OCI-LY7 (cell line): Measurements from ENCODE around the gene NBEAL2. TPM values are rescaled to one million over a fixed set of nuclear protein-coding genes. Genes with fewer than 3 reads are reported as not detected.
A peak's percentile ranks its signal among the peaks of the same experiment; 100 is the strongest.

Experiments used
- BruUV-seq: library from RNA; stranded (reverse); fragments of 400-500 nt; replicated peaks from 2 replicates; lab custom pipeline; 2021; lab: Mats Ljungman, UMichigan
- CTCF ChIA-PET: fragments of 300-600 bp; sonication (Branson Sonifier 250); formaldehyde crosslinking; loops from one replicate; lab custom pipeline; 2022; ENCODE audit warnings: antibody characterized with exemption; ENCODE audit not compliant: unreplicated experiment; lab: Charles Lee
- POLR2A ChIA-PET: fragments of 300-600 bp; sonication (Branson Sonifier 250); formaldehyde crosslinking; loops from one replicate; lab custom pipeline; 2022; ENCODE audit warnings: antibody characterized with exemption; lab: Charles Lee
- DNase-seq: peaks from one replicate; pipeline ENCODE4 v3.0.0-alpha.2; 2015; ENCODE audit warnings: low spot score
- H2AFZ ChIP-seq: fragments of 200-600 bp; sonication (generic), shearing (Covaris generic); 2 replicates; pipeline ENCODE4 v1.6.1; 2014; ENCODE audit warnings: mild to moderate bottlenecking, antibody characterized with exemption, low read length, moderate library complexity
- H3K27ac ChIP-seq: fragments of 200-600 bp; sonication (generic); 2 replicates; pipeline ENCODE4 v1.5.1; 2014; ENCODE audit warnings: mixed run types, low read depth, mild to moderate bottlenecking, moderate library complexity, low read length, inconsistent platforms; ENCODE audit not compliant: poor library complexity, severe bottlenecking
- H3K36me3 ChIP-seq: fragments of 200-600 bp; sonication (generic); 2 replicates; pipeline ENCODE4 v1.6.1; 2014; ENCODE audit warnings: mild to moderate bottlenecking, antibody characterized with exemption, low read length, moderate library complexity, mixed read lengths; ENCODE audit not compliant: insufficient read depth
- H3K4me1 ChIP-seq: fragments of 200-600 bp; sonication (generic); 2 replicates; pipeline ENCODE4 v1.5.1; 2014; ENCODE audit warnings: mild to moderate bottlenecking, low read length; ENCODE audit not compliant: insufficient read depth, poor library complexity, severe bottlenecking
- H3K4me2 ChIP-seq: fragments of 200-600 bp; sonication (generic); 2 replicates; pipeline ENCODE4 v1.6.1; 2014; ENCODE audit warnings: mild to moderate bottlenecking, low read length
- H3K4me3 ChIP-seq: fragments of 200-600 bp; sonication (generic); 2 replicates; pipeline ENCODE4 v1.5.1; 2014; ENCODE audit warnings: mild to moderate bottlenecking, low read depth, low read length; ENCODE audit not compliant: poor library complexity, severe bottlenecking
- H3K79me2 ChIP-seq: fragments of 200-600 bp; sonication (generic); 2 replicates; pipeline ENCODE4 v1.6.1; 2016; ENCODE audit warnings: low read depth, mild to moderate bottlenecking, low read length, moderate library complexity, mixed read lengths; ENCODE audit not compliant: insufficient read depth
- H3K9me2 ChIP-seq: fragments of 200-600 bp; sonication (generic); 2 replicates; pipeline ENCODE4 v1.6.1; 2016; ENCODE audit warnings: mild to moderate bottlenecking, low read length, mixed read lengths; ENCODE audit not compliant: insufficient read depth
- H3K9me3 ChIP-seq: fragments of 200-600 bp; sonication (generic); 2 replicates; pipeline ENCODE4 v1.6.1; 2014; ENCODE audit warnings: mild to moderate bottlenecking, mixed run types, low read length, mixed read lengths
- H4K20me1 ChIP-seq: fragments of 200-600 bp; sonication (generic); 2 replicates; pipeline ENCODE4 v1.6.1; 2014; ENCODE audit warnings: mild to moderate bottlenecking, antibody characterized with exemption, low read length, moderate library complexity, mixed read lengths; ENCODE audit not compliant: insufficient read depth
- CTCF ChIP-seq: fragments of 200-600 bp; sonication (generic); conservative IDR thresholded peaks from 2 replicates; pipeline ENCODE4 v1.5.1; 2014; ENCODE audit warnings: mild to moderate bottlenecking, antibody characterized with exemption, low read length, moderate library complexity, mixed read lengths
- EZH2phosphoT487 ChIP-seq: fragments of 200-600 bp; sonication (generic); IDR thresholded peaks from 2 replicates; pipeline ENCODE4 v1.6.1; 2018; ENCODE audit warnings: low read depth, borderline replicate concordance, mild to moderate bottlenecking, mixed run types, antibody characterized with exemption, low read length, moderate library complexity, mixed read lengths
- intact Hi-C: fragments of 100-400 bp; cut with micrococcal nuclease; formaldehyde crosslinking; loops from one replicate; pipeline ENCODE4 v1.10.0; 2022; ENCODE audit not compliant: unreplicated experiment
- total RNA-seq, 2 experiments: library from RNA; depleted of rRNA in 1 of 2; stranded (reverse); fragments of >200 nt in 1 of 2; shearing (Covaris generic) in 1 of 2; gene quantifications; 2 replicates each; pipeline ENCODE4 v1.2.3, GENCODE V29; 2014 to 2022

Gene NBEAL2
- total RNA-seq, 2 experiments from 2014 or later = 74.9 to 149 TPM

- Histone ChIP-seq H3K4me2 (peak overlapping the region; percentile 90), H3K4me3 (peak overlapping the region; percentile 96), H3K79me2 (peaks cover 66% of the 10 kb centered on the region)
Measured at GRCh38 chr3:46978381-46978780, 1.1 kb upstream of the NBEAL2 start.

GRCh38 chr3:46979958-46980497 lies 562 bp downstream of the NBEAL2 start:
- POLR2A ChIA-PET = interaction anchor here (0.9 to 5.6 kb wide), 7 partner anchors 10 to 53 kb away, joined by 3 to 39 read pairs (median 4); no protein-coding TSS in a partner anchor
- TF ChIP-seq CTCF (no peak), EZH2phosphoT487 (no peak)
- H3K4me3 ChIP-seq = peak overlapping the region; percentile 96
- CTCF ChIA-PET = interaction anchor here (0.6 to 1.5 kb wide), 3 partner anchors 27 to 56 kb away, joined by 3 to 6 read pairs (median 5); no protein-coding TSS in a partner anchor
- intact Hi-C loops = loop anchor here (2.0 kb wide), 1 partner anchor 53 kb away; no protein-coding TSS in a partner anchor
- H3K36me3 ChIP-seq = peaks cover 10% of the 10 kb centered on the region
- peaks cover 58% of the 10 kb centered on the region for H3K79me2 ChIP-seq
- peak overlapping the region; percentile 90 for H3K4me2 ChIP-seq
- no peaks in the 10 kb centered on the region for H3K9me3 ChIP-seq
- peaks cover 65% of the 10 kb centered on the region for H3K4me1 ChIP-seq
- TSS peak; percentile 46 for BruUV-seq
- peak overlapping the region; percentile 77 for H3K27ac ChIP-seq
- H3K9me2 ChIP-seq = no peaks in the 10 kb centered on the region
- no peaks in the 10 kb centered on the region for H4K20me1 ChIP-seq
- no peak for DNase-seq
- no peak overlapping the region for H2AFZ ChIP-seq

More at GRCh38 chr3:46978381-46978780, 1.1 kb upstream of the NBEAL2 start:
- ChIA-PET POLR2A (interaction anchor here (0.6 to 5.6 kb wide), 5 partner anchors 9 to 231 kb away, joined by 3 to 39 read pairs (median 3); no protein-coding TSS in a partner anchor), CTCF (no interaction called here)
- intact Hi-C loops = loop anchor here (2.0 kb wide), 1 partner anchor 52 kb away; no protein-coding TSS in a partner anchor
- DNase-seq = no peak
- no peaks in the 10 kb centered on the region for H3K9me2 ChIP-seq
- H3K4me1 ChIP-seq = peaks cover 68% of the 10 kb centered on the region
- peaks cover 5% of the 10 kb centered on the region; the same call in 1 of the 2 replicates for H4K20me1 ChIP-seq
- peaks cover 23% of the 10 kb centered on the region for H3K36me3 ChIP-seq
- TF ChIP-seq CTCF = no peak
- TF ChIP-seq EZH2phosphoT487 = no peak
- H2AFZ ChIP-seq = no peak overlapping the region
- no peaks in the 10 kb centered on the region for H3K9me3 ChIP-seq
- H3K27ac ChIP-seq = peak overlapping the region; percentile 77
- no TSS peak for BruUV-seq
